HG03135 (cell line): Measurements from ENCODE around the gene GDI2.
"Not testable (repeated sequence)": the region's sequence is repeated elsewhere in the genome, so short reads cannot be mapped to it uniquely, and the experiment has no call there.

Experiments
- ATAC-seq: cut with Tn5 transposase; IDR thresholded peaks from one replicate; pipeline ENCODE4 v1.9.1; 2021; ENCODE audit warnings: mild to moderate bottlenecking, moderate library complexity; ENCODE audit not compliant: unreplicated experiment

GDI2 gene

DNA sequence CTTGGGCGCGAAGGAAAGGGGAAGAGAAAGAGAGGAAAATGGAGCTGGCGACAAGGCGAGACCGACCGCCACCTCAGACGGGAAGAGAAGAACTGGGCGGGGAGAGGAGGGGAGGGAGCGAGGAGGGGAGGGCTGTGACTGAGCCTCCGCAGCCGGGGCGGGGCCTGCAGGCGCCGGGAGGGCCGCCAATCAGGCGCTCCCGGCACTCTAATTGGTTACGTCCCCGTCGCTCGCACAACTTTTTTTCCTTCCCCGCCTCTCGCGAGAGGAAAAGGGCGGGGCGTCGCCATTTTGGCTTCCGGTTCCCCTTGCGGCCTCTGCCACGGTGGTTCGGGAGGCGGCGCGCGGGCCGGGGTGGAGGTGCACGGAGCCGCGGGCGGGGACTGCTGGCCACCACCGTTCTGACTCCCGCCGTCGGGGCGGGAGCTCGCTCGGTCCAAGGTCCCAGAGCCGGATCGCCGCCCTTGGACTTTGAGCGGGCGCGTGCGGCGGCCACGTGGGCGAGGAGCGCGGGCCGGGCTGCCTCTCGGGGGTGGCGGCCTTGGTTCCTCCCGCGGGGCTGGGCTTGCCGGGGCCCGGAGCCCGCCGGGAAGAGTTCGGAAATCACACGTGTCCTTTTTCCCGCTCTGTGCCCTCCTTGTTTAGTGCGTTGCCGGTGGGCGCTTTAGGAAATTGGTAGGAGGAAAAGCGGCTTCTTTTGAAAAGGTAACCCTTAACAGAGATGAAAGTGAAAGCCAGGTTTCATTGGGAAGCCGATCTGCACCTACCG, at the start of gene GDI2:
TSS of gene GDI2 (minus strand) at position 94 of the 769 bp plus-strand sequence. CDS start 176 bp downstream, outside the sequence.
- peak; percentile 75 for ATAC-seq

DNA sequence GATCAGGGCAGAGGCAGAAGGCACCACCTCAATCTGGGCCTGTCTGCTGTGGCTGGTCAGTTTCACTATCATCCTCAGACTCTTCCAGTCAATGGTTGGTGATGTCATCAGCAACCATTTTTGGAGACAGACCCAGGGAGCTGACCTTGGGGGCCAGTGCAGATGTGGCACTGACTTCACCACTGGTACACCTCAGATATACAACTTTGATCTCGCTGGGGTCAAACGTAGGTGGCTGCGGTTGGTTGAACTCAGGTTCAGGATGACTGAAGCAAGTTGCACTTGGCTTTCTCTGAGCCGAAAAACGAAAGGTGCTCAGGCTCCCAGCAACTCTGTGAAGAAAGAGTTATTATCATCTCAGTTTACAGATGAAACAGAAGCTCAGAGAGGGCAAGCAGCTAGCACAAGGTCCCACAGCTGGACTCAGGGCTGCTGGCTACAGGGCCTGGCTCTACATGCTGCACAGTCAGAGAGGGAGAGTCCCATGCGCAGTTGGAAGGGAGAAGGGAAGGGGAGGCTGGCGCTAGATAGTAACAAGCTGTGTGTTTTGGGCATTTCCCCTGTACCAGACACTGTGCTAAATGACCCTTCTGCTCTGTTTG, 49.2 kb upstream of the GDI2 start:
- ATAC-seq = peak; percentile 95

DNA sequence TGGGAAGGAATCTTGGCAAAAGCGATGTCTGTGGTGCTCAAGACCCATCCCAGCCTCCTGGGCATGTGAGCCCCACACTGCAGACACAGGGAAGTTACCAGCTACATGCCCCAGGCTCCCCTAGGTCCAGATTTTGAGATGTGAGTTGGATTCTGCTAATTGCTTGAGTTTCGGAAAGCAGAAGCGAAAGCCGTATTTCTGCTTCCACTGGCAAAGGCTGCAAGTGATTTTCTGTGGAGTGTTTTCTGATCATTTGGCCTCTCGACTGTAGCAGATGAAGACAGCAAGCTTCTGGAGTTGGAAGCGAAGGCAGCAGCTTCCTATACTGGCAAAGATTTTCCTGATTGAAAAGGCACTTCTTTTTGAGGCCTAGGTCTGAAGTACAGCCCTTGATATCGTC, 46.8 kb upstream of the GDI2 start:
- no peak for ATAC-seq

DNA sequence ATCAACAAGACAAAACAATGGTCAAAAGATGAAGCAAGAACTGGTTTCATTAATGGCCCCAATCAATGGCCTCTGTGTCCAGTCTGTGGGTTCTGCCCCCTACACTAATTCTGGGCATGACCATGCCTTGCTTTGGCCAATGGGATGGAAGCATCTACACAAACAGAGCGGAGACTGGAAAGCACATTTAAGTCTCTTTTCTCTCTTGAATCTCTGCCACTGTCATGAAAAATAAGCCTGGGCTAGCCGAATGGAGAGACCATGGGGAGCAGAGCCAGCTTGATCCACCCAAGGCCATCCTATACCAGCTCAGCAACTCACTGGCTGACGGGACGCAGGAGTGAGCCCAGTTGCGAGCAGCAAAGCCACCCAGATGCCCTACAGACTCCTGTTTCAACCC, 45.6 kb upstream of the GDI2 start:
- ATAC-seq = no peak

DNA sequence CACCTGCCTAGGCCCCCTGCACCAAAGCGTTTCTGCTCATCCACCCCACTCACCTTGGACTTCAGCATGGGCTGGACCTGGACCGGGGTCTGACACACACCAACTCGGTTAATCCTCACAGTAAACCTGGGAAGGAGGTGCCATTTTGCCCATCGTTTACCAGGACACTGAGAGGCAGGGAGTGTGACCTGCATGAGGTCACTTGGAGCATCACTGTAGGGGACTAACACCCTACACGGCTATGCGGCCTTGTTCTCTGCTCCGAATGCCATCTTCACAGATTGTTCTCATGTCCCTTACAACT, 43.4 kb upstream of the GDI2 start:
- no peak for ATAC-seq

DNA sequence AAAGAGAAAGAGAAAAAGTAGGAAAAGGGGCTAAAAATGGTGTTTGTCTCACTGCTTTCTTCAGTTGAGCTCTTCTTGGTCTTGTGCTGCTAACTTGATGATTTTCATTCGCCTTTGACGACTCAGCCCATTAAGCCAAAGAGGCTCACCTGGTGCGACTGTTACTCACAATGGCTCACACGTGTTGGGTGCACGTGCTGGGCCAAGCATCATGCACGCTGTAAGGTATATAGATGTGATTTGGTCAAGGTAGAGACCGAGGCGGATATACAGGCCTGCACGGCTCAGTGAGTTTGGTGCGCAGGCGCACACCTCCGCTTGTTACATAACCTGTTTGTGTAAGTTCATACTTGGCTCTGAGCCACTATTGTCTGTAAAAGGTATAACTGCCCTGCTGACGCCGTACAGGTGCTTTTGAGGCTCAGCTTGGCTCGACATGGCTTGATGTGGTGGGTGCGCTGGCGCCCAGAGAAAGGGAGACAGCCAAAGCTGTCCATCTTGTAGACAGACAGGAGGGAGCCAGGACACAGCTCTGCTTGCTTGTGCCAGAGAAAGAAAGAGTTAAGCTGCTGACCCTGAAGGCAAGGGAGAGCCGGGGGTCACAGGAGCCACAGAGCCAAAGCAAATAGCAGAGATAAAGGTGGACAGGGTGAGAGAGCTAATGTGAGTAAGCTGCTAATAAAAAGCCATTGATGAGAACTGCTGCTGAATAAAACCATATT, 42.9 kb upstream of the GDI2 start:
- no peak for ATAC-seq

DNA sequence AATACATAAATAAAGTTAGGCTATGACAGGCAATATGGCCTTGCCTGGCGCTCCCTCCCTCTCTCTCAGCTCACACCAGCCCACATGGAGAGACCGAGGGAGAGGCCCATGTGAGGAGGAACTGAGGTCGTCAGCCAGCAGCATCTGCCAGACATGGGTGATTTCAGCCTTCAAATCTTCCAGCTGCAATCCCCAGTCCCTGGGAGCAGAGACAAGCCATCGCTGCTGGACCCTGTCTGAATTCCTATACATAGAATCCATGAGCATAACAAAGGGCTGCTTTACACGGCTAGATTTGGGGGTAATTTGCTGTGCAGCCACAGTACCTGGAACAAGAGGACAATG, 40.9 kb upstream of the GDI2 start:
- no peak for ATAC-seq

- ATAC-seq = not testable (repeated sequence)
Observed at GRCh38 chr10:5846667-5847066, 33.4 kb upstream of the GDI2 start.

DNA sequence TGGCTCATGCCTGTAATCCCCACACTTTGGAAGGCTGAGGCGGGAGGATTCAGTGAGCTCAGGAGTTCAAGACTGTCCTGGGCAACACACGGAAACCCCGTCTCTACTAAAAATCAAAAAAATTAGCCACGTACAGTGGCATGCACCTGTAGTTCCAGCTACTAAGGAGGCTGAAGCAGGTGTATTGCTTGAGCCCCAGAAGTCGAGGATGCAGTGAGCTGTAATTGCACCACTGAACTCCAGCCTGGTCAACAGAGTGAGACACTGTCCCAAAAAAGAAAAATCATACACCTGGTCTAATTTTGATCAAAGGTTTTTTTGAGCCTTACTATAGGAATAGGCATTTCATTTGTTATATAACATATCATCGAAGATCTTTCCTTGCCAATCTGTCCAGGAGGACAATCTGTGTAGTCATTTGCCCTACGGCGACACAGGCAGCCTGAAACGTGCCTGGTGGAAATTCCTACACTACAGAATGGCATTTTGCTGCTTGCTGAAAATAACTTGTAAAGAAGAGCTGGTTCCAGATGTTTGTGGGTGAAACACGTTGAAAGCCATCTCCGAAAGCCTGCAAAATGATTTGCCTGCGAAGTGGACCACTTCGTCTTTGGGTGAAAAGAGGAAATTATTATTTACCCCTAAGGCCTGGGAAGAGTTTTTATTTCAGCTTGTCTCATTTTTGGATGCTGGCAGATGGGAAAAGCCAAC, 31.3 kb upstream of the GDI2 start:
- no peak for ATAC-seq

- no peak for ATAC-seq
Observed at GRCh38 chr10:5843686-5844344, 30.6 kb upstream of the GDI2 start.

GRCh38 chr10:5841965-5842364, 28.7 kb upstream of the GDI2 start:
- no peak for ATAC-seq

DNA sequence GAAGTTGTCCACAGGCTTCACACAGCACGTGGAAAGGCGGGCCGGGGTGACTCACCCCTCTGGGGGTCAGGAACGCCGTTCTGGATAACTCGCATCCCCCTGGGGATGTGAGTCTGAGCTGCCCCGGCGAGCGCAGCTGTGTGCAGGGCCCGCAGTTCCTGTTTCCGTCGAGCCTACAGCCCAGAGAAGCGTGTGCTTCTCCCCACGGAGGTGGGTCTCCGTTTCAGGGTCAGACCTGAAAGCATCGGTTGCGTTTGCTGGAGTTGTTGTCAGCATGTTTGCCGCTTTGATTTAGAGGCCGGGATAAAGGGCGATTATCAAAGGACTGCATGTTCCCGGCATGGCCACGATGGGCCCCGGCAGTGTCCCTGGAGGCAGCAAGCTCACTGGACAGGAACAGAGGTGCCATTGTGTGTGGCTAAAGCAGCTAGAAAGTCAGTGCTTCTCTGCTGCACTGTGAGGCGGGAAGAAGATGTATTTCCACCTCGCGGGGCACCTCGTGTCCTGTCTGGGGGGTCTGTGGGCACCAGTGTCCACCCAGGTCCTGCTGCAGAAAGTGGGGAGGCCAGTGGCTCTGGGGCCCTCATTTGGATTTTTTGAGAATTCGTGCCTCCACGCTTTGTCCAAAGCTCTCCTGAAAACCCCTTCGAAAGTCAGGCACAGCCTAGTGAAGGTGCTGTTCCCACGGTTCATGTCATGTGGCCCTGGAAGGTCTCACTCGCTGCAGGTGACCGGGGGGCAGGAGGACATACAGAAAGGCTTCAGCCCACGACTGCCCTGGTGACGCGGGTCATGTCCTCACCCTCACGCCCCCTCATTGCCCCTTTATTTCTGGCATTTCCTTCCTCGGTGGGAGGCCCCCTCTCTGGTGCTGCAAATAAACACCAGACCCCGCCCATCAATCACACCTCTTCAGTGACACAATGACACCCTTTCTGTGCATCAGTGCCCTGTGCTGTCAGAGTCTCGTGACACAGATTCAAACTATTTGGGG, 27.4 kb upstream of the GDI2 start:
- ATAC-seq = peak; percentile 70

GRCh38 chr10:5836181-5836580, 22.9 kb upstream of the GDI2 start:
- ATAC-seq = not testable (repeated sequence)

GRCh38 chr10:5835446-5836095, 22.3 kb upstream of the GDI2 start:
- no peak for ATAC-seq

GRCh38 chr10:5833814-5834213, 20.6 kb upstream of the GDI2 start:
- ATAC-seq = no peak

DNA sequence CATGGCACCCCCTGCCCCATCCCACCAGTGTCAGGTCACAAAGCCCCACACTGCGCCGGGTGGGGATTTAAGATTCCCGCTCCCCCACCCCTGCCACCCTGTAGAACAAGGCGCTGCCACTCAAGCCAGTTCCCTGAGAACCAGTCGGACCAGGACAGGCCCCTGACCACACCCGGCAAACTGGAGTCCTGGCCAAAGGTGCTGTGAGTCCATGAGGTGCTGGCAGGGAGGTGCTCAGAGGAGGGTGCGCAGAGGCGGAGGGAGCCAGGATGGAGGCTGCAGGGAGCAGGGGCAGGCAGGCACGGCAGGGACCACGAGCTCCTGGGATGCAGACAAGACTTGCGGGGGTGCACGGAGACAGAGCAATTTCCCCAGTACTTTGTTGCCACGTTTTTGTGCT, 19.7 kb upstream of the GDI2 start:
- ATAC-seq = no peak

DNA sequence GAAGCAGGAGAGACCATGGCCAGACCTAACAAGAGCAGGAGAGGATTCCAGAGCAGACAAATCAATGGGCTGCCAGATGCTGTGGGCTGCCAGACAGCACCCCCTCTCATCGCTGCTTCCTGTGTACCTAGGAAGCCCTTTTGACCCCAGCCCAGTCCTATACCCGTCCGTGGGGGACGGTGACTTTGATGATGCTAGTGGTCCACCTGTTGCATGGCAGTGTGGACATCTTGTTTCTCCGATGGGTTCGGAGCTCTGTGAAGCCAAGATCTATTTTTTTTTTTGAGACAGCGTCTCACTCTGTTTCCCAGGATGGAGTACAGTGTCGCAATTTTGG, 18.2 kb upstream of the GDI2 start:
- ATAC-seq = no peak

DNA sequence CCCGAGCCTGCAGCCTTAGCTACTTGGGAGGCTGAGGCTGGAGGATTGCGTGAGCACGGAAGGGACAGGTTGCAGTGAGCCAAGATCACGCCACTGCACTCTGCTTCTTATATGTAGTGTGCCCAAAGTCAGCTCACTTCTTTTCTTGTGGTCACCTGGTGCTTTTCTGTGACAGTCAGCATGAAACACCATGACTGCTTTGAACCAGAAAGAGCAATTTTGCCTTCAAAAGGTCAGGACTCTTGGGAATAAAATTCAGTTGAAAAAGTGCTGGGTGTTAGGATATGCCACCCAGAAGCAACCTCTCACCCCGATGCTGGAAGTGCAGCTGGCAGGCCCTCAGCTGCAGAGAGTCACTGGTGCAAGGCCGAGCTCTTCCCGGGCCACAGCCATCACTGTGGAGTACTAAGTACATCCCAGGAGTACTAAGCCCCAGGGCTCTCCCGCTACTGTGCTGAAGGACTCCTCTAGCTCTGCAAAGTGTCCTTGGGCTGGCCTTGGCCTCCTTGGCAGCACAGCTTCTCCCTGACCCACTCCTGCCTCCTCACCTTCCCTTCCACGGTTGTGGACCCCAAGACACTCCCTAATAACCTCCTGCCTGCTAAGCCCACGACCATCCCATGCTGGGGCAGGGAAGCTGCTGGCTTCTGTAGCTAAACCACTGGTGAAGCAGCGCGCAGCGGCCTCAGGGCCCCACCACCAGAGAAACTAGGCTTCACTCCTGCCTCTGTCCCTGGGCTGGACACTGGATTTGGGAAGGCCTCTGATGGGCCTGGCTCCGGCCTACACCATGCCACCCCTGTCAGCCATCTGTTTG, 17.6 kb upstream of the GDI2 start:
- no peak for ATAC-seq

DNA sequence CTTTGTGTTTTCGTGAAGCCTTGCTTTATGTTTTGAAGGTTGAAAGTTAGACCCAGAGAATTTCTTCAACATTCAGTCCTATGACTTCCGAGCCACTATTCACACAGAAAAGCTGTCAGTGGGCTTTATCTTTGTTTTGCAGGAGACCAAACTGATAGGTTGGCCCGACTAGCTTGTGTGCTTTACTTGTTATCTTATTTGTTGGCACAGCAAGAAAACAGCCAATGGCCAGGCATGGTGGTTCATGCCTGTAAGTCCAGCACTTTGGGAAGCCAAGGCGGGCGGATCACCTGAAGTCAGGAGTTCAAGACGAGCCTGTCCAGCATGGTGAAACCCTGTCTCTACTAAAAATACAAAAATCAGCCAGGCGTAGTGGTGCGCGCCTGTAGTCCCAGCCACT, 16.0 kb upstream of the GDI2 start:
- no peak for ATAC-seq
